ENCODE data around the gene WFDC1.

WFDC1 gene

GRCh38 chr16:84350685-84351400, 56.2 kb downstream of the WFDC1 start:
- TF ChIP-seq CTCF (IDR thresholded peaks at IDR 0.05; ENCODE audit: insufficient read depth, low read depth, low read length, missing control alignments) = no peak
- DNase-seq (ENCODE audit: low read depth) = no peak
- no peak overlapping the region for H3K4me3 ChIP-seq (ENCODE audit: low read length)

GRCh38 chr16:84351630-84352029, 57.0 kb downstream of the WFDC1 start:
- TF ChIP-seq CTCF (IDR thresholded peaks at IDR 0.05; ENCODE audit: insufficient read depth, low read depth, low read length, missing control alignments) = no peak
- no peak for DNase-seq (ENCODE audit: low read depth)
- no peak overlapping the region for H3K4me3 ChIP-seq (ENCODE audit: low read length)

- DNase-seq (ENCODE audit: low read depth) = peak; percentile 59
- H3K4me3 ChIP-seq (ENCODE audit: low read length) = no peak overlapping the region
- no peak for TF ChIP-seq CTCF (IDR thresholded peaks at IDR 0.05; ENCODE audit: insufficient read depth, low read depth, low read length, missing control alignments)
Measured at GRCh38 chr16:84354306-84354705, 59.6 kb downstream of the WFDC1 start.

- no peak for DNase-seq (ENCODE audit: low read depth)
- TF ChIP-seq CTCF (IDR thresholded peaks at IDR 0.05; ENCODE audit: insufficient read depth, low read depth, low read length, missing control alignments) = no peak
- no peak overlapping the region for H3K4me3 ChIP-seq (ENCODE audit: low read length)
Measured at GRCh38 chr16:84355149-84355548, 60.5 kb downstream of the WFDC1 start.

- no peak for DNase-seq (ENCODE audit: low read depth)
- no peak for TF ChIP-seq CTCF (IDR thresholded peaks at IDR 0.05; ENCODE audit: insufficient read depth, low read depth, low read length, missing control alignments)
- H3K4me3 ChIP-seq (ENCODE audit: low read length) = no peak overlapping the region
Measured at GRCh38 chr16:84356176-84356575, 61.5 kb downstream of the WFDC1 start.

- no peak overlapping the region for H3K4me3 ChIP-seq (ENCODE audit: low read length)
- no peak for TF ChIP-seq CTCF (IDR thresholded peaks at IDR 0.05; ENCODE audit: insufficient read depth, low read depth, low read length, missing control alignments)
- DNase-seq (ENCODE audit: low read depth) = peak; percentile 57
Measured at GRCh38 chr16:84356591-84357116, 62.0 kb downstream of the WFDC1 start.

GRCh38 chr16:84357191-84357651, 62.5 kb downstream of the WFDC1 start:
- TF ChIP-seq CTCF (IDR thresholded peaks at IDR 0.05; ENCODE audit: insufficient read depth, low read depth, low read length, missing control alignments) = no peak
- peak; percentile 90 for DNase-seq (ENCODE audit: low read depth)
- no peak overlapping the region for H3K4me3 ChIP-seq (ENCODE audit: low read length)
